MG63 (cell line): Measurements from ENCODE around the gene DNAH14. TPM values are rescaled to one million over a fixed set of nuclear protein-coding genes. Genes with fewer than 3 reads are reported as not detected.

Source experiments
- DNase-seq: peaks from one replicate; pipeline ENCODE4 v3.0.0-alpha.2; 2020
- H3K27me3 ChIP-seq: fragments of 250-450 bp; sonication (Bioruptor Pico); 2 replicates; pipeline ENCODE4 v1.5.1; 2020; ENCODE audit warnings: mild to moderate bottlenecking, moderate library complexity
- H3K36me3 ChIP-seq: fragments of 250-450 bp; sonication (Bioruptor Pico); 2 replicates; pipeline ENCODE4 v1.5.1; 2020; ENCODE audit warnings: mild to moderate bottlenecking, moderate library complexity
- H3K4me3 ChIP-seq: fragments of 250-450 bp; sonication (Bioruptor Pico); 2 replicates; pipeline ENCODE4 v1.5.1; 2020; ENCODE audit warnings: mild to moderate bottlenecking, moderate library complexity
- H3K9me3 ChIP-seq: fragments of 250-450 bp; sonication (Bioruptor Pico); 2 replicates; pipeline ENCODE4 v1.5.1; 2020; ENCODE audit warnings: mild to moderate bottlenecking, moderate library complexity
- total RNA-seq: library from RNA; depleted of rRNA; stranded (reverse); fragments of >200 nt; shearing (Covaris generic); gene quantifications from 2 replicates; pipeline ENCODE4 v1.2.3, GENCODE V29; 2014; ENCODE audit warnings: low replicate concordance

Gene DNAH14
- total RNA-seq, 1 experiment from 2014 or later: 40.5 TPM

DNA sequence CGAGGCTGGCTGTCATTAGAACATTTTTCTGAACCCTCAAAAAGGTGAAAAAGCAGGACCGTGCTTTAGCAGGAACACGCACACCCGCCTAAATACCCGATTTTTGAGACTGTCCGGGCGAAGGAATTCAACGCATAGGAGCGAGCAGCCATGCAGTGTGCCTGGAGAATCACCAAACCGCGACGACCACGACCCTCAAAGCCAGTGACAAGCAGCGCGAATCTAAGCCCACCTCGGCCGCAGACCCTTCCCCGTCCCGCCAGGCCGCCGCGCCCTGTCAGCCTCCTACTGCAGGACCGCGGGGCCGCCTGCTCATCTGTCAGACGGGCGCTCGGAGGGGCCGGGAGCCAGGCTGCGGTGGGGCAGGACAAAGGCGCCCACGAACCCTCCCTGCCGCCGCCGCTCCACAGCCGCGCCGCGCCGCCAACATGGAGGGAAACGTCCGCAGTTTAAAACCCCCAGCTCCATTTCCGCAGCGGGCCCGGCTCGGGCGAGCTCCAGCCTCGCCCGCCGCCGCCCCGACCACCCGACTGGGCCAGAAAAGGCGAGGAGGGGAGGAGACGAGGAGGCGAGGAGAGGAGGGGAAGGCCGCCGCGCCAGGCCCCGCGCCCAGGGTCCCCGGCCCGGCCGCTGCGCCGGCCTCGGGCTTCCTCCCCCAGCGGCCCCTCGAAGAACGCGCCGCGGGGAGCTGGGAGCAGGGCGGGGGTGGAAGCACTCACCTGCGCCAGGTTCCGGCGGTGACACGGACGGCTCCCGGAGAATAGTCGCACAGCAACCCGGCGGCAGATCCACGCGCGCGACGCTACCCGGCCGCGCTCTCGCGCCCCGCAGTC, 498.0 kb downstream of the DNAH14 start, which contains the start of gene LBR:
TSS of gene LBR (minus strand) at position 804 of the 833 bp plus-strand sequence. CDS start 3,963 bp downstream, outside the sequence.
- Histone ChIP-seq H3K27me3 (no peaks in the 10 kb centered on the region), H3K4me3 (peak within 1 kb of the TSS; percentile 78), H3K9me3 (peaks cover 2% of the 10 kb centered on the region; the same call in 1 of the 2 replicates), H3K36me3 (no peaks in the 10 kb centered on the region; the same call in 1 of the 2 replicates)
- peak; percentile 47 for DNase-seq

DNA sequence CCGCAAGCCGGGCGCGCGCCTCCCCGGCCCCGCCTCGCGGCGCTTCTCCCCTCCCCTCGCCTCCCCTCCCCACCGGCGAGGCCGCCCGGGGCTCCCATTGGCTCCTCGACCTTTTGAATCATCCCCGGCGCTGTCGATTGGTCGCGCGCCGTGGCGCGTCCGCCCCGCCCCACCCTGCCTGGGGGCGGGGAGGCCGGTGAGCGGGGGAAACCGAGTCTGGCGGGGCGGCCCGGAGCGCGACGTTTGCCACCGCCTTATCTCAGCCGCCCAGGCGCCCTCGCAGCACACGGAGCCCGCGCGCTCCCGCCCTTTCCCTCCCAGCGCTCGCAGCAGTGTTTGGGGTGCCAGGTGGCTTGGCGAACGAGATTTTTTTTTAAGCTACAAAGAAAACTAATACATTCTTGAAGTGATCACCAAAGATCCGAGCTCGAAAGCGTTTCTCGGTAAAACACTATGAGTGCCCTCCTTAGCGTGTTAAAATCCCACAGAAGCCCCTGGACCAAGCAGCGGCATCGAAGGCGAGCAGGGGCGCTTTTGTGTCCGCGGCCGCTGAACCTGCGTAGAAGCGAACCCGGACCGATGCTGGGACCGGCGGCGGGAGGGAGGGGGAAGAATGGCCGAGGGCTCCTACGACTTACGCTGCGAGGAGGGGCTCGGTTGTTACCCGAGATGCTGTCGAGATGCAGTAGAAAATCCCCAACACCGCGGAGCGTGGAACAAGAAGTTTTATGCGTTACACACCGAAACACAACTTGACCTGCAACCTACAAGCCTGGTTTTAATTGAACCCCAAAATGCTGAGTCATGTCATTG, 498.8 kb downstream of the DNAH14 start:
- Histone ChIP-seq H3K36me3 (no peaks in the 10 kb centered on the region), H3K9me3 (peaks cover 2% of the 10 kb centered on the region; the same call in 1 of the 2 replicates), H3K4me3 (peak overlapping the region; percentile 78), H3K27me3 (no peaks in the 10 kb centered on the region)
- DNase-seq: peak; percentile 93

DNA sequence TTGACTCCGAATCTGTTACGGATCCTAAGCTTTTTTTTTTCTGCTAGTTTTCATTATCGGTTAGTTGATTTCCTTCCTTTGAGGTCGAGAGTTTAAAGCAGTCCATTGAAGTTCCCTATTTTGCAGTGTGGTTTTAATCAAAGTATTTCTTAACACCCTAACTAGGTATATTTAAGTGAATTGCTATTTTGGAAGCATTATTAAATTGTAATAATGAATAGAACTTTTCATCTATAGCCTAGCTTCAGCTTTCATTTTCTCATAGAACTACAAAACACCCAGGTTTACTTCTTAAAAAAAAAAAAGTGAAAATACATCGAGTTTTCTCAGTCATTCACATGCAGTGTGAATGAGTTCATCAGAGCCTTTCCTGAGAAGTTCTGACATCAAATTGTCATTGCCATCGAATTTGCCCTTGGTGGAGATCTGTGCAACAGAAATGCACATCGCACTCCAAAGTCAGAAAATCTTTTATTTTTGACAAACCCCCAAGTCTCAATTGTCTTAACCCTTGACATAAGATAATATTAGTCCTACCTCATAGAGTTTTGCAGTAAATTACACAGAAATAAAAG, 499.5 kb downstream of the DNAH14 start:
- H3K4me3 ChIP-seq: peak overlapping the region; percentile 78
- no peaks in the 10 kb centered on the region for H3K27me3 ChIP-seq
- H3K36me3 ChIP-seq: no peaks in the 10 kb centered on the region
- H3K9me3 ChIP-seq: peaks cover 2% of the 10 kb centered on the region; the same call in 1 of the 2 replicates
- no peak for DNase-seq

DNA sequence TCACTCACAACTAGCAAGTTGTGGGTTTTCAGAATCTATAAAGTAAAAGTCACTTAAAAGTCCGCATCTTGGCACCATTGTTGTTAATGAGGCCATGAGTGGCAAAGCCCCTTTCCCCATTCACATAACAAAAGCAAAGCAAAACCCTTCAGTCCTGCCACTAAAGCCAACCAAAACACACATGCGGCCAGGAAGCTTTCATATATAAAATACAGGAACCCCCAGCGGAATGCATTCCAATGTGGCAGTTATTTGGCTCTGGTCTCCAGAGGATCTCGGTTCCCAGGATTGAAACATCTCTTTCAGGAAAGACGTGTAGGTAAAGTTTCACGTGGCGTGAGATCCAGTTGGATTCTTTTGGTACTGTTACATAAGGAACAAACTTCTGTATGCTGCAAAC, 500.8 kb downstream of the DNAH14 start:
- no peaks in the 10 kb centered on the region for H3K36me3 ChIP-seq
- H3K9me3 ChIP-seq: peaks cover 2% of the 10 kb centered on the region; the same call in 1 of the 2 replicates
- H3K4me3 ChIP-seq: no peak overlapping the region
- DNase-seq: no peak
- no peaks in the 10 kb centered on the region for H3K27me3 ChIP-seq

DNA sequence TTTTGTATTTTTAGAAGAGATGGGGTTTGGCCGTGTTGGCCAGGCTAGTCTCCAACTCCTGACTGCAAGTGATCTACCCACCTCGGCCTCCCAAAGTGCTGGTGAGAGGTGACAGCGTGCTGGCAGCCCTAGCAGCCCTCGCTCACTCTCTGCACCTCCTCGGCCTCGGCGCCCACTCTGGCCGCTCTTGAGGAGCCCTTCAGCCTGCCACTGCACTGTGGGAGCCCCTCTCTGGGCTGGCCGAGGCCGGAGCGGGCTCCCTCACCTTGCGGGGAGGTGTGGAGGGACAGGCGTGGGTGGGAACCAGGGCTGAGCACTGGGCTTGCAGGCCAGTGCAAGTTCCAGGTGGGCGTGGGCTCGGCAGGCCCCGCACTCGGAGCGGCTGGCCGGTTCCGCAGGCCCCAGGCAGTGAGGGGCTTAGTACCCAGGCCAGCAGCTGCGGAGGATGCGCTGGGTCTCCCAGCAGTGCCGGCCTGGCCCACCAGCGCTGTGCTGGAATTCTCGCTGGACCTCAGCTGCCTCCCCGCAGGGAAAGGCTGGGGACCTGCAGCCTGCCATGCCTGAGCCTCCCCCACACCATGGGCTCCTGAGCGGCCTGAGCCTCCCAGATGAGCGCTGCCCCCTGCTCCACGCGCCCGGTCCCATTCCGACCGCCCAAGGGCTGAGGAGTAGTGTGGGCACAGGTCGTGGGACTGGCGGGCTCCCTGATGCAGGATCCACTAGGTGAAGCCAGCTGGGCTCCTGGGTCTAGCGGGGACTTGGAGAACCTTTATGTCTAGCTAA, 501.8 kb downstream of the DNAH14 start:
- DNase-seq: no peak
- peaks cover 3% of the 10 kb centered on the region for H3K27me3 ChIP-seq
- H3K36me3 ChIP-seq: no peaks in the 10 kb centered on the region
- H3K4me3 ChIP-seq: no peak overlapping the region
- H3K9me3 ChIP-seq: peaks cover 2% of the 10 kb centered on the region; the same call in 1 of the 2 replicates

DNA sequence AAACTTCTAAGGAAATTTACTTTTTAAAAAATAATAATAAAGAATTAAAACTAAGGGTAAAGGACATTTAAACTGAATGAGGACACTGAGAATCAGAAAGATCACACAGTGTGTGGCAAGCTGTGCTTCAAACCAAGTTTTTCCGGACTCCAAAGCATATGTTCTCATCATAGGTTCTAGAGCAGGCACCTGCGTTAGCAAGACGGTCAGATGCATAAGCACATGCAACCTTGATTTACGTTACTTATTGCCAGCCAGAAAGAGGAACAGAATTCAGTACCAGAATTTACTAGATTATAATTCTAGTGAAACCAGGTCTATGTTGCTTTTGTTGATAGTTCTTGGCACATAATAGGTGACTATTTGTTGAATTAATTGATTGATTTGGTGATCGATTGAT, 504.6 kb downstream of the DNAH14 start:
- Histone ChIP-seq H3K4me3 (no peak overlapping the region), H3K36me3 (no peaks in the 10 kb centered on the region), H3K9me3 (peaks cover 2% of the 10 kb centered on the region; the same call in 1 of the 2 replicates), H3K27me3 (peaks cover 3% of the 10 kb centered on the region)
- DNase-seq: no peak

DNA sequence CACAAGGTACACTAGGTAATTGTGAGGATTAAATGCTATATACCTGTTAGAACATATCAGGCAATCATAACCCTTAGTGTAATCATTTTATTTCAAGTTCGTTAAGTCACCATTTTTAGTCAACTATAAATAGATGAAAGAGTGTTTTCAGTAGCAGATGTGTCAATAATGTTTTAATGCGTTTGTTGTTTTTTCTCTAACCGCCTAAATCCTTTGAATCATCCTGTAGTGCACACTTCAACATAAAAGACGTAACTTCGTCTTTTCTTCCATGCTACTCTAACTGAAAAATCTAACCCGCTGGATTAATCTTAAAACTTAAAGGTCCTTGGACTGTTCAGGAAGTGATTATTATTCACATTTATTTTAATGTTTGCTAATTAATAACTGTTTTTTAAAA, 505.6 kb downstream of the DNAH14 start:
- Histone ChIP-seq H3K4me3 (no peak overlapping the region), H3K36me3 (no peaks in the 10 kb centered on the region)
- no peak for DNase-seq

DNA sequence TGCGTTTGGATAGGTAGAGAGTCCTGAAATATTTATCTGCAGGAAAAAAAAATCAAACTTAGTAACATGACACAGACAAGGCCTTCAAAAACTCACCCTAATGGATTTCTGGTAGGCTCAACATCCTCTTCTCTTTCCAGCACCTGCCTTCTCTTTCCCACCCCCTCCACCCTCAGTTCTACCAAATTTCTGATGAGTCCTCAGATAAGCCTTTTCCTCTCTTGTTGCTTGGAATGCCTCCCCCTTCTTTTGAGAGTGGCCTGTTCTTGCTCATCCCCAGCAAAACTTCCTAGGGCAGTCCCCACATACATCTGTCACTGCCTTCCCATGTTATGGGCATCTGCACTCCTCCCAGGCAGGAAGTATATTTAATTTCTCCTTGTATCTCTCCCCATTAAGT, 506.0 kb downstream of the DNAH14 start:
- DNase-seq: no peak
- Histone ChIP-seq H3K27me3 (peaks cover 3% of the 10 kb centered on the region), H3K4me3 (no peak overlapping the region), H3K36me3 (no peaks in the 10 kb centered on the region), H3K9me3 (peaks cover 2% of the 10 kb centered on the region)

More for the DNA sequence above, 505.6 kb downstream of the DNAH14 start:
- peaks cover 3% of the 10 kb centered on the region for H3K27me3 ChIP-seq
- H3K9me3 ChIP-seq: peaks cover 2% of the 10 kb centered on the region

DNA sequence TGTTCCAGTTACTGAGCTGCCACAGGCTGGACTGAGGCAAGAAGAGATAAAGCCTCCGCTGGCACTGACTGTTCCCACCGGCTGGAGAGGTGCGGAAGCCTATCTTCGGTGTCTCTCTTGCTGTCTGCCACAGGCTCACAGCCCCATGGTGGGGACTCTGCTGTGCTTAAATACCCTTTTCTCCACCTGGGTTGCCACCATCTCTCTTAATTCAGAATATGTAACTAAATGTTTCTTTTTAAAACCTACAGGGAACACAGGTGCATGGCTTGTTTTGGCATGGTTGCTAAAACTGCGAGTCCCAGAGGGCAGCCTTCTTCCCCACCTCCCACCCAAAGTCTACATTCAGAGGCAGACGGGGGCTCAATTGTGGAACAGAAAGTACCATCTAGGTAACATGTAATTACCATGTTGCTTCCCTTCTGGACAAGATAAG, 506.5 kb downstream of the DNAH14 start:
- peaks cover 3% of the 10 kb centered on the region for H3K27me3 ChIP-seq
- DNase-seq: no peak
- peaks cover 2% of the 10 kb centered on the region for H3K9me3 ChIP-seq
- H3K4me3 ChIP-seq: no peak overlapping the region
- no peaks in the 10 kb centered on the region for H3K36me3 ChIP-seq

DNA sequence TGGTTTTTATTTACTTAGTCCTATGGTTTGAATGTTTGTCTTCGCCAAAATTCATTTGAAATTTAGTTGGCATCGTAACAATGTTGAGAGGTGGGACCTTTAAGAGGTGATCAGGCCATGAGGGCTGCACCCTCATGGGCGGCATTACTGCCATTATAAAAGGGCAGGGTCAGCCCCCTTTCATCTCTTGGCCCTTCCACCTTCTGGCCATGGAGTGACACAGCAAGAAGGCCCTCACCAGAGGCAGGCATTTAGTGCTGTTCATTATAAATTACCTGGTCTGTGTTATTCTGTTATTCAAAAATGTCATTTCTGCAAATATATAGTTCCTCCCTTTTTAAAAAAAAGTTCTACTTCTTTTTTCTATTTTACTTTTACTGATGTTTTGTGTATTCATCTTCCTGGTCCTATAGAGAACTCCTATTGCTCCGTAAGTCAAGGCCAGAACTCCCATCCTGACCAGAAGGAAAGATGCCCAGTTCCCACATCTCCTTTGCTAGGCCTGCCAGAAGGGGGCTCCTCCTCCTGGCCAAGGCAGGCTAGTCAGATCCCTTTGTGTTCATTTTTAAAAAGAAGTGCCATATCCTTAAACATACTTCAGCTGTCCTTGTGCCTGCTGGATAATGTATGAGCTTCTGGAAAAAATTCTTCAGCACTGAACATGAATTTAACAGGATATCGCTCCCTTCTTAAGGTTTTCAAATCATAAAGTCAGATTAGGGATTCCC, 508.4 kb downstream of the DNAH14 start:
- no peaks in the 10 kb centered on the region for H3K36me3 ChIP-seq
- DNase-seq: peak; percentile 40
- peaks cover 3% of the 10 kb centered on the region for H3K27me3 ChIP-seq
- H3K9me3 ChIP-seq: no peaks in the 10 kb centered on the region; the same call in 1 of the 2 replicates
- no peak overlapping the region for H3K4me3 ChIP-seq

DNA sequence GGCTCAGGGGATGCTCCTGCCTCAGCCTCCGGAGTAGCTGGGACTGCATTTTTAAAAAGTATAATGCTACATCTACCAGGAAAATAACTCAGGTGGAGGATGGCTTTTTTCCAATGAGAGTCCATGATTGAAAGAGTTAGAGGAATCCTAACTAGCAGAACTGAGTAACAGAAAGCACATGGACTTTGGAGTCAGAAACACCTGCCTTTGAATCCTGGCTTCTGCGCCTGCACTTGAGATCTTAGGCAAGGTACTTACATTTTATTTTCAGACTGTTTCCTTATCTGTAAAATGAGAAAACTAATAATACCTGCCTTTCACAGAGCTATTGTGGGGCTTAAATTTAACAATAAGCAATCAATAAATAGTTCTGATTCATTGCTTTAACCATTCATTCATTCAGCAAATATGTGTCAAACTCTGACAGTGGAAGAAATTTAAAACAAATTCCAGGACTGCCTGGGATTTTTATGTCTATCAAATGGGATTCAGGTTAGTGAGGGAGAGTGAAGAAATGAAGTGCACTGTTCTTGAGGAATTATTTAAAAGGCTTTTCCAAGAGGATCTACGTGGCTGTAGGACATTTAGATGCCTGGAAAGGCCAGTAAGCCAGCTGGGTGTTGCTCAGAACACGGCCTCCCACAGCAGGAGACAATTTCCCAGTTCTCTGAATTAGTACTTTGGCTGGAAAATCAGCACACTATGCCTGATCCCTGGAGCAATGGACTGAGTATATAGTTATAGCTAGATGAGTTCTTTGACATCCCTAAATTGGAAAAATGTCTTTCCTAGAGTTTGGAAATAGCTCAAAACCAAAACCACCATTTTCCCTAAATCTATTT, 511.1 kb downstream of the DNAH14 start:
- Histone ChIP-seq H3K36me3 (no peaks in the 10 kb centered on the region), H3K4me3 (no peak overlapping the region), H3K27me3 (peaks cover 3% of the 10 kb centered on the region), H3K9me3 (no peaks in the 10 kb centered on the region; the same call in 1 of the 2 replicates)
- no peak for DNase-seq

DNA sequence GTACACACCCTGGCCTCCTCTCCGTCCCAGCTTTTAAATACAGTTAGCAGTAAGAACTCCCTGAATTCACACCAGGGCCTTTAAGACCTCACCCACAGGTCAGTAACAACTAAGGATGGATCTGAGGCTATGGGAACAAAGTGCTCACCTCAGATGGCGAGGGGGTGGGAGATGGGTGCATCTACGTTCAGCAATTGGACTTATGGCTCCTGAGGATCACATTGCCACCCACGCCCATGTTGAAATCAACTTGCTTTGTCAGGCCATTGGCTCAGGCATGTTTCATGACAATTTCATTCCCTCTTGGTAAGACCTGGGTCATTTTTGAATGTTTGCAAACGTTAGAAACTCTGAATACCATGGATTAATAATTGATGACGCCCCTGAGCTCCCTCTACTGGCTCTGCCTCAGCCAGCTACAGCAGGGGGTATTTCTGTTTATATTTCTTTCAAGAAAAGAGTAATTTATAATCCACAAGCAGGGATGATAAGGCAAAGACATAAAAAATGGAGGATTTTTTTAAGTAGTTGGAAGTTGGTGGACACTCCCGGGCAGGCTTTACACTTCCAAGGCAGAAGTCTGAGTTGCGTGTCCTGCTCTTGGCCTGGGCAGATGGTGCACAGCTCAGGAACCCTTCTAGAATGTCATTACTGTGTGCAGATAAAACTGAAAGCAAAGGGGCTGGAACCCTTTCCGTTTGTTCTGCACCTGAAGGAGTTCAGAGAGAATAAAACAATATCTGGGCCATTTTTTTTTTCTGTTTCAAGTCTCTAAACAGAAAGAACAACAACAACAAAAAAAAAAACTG, 512.0 kb downstream of the DNAH14 start:
- H3K9me3 ChIP-seq: no peaks in the 10 kb centered on the region; the same call in 1 of the 2 replicates
- no peaks in the 10 kb centered on the region for H3K36me3 ChIP-seq
- H3K4me3 ChIP-seq: no peak overlapping the region
- DNase-seq: no peak
- no peaks in the 10 kb centered on the region for H3K27me3 ChIP-seq

DNA sequence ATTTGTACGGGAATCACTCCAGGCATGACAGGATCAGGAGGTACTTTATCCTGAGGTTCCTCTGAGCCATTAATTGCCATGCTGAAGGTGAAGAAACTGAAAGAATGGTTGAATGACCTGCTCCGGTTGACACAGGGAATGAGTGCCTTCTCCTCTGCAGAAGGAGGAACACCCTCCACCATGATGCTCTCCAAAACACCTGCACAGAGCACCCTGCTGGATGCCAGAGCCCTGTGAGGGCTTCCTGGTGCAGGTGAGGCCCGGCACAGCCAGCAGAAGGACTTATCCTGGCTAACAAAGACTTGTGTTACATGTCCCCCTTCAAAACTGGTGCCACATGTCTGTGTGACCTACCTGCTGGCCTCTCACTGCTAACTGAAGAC, 512.6 kb downstream of the DNAH14 start:
- Histone ChIP-seq H3K36me3 (no peaks in the 10 kb centered on the region), H3K27me3 (no peaks in the 10 kb centered on the region), H3K9me3 (no peaks in the 10 kb centered on the region; the same call in 1 of the 2 replicates), H3K4me3 (no peak overlapping the region)
- no peak for DNase-seq
